OCI-LY7 (cell line): ENCODE measurements around the gene PTAFR. TPM values are rescaled to one million over a fixed set of nuclear protein-coding genes. Genes with fewer than 3 reads are reported as not detected.
A peak's percentile ranks its signal among the peaks of the same experiment; 100 is the strongest.

Experiments
- BruUV-seq: library from RNA; stranded (reverse); fragments of 400-500 nt; replicated peaks from 2 replicates; lab custom pipeline; 2021; lab: Mats Ljungman, UMichigan
- CTCF ChIA-PET: fragments of 300-600 bp; sonication (Branson Sonifier 250); formaldehyde crosslinking; loops from one replicate; lab custom pipeline; 2022; ENCODE audit warnings: antibody characterized with exemption; ENCODE audit not compliant: unreplicated experiment; lab: Charles Lee
- POLR2A ChIA-PET: fragments of 300-600 bp; sonication (Branson Sonifier 250); formaldehyde crosslinking; loops from one replicate; lab custom pipeline; 2022; ENCODE audit warnings: antibody characterized with exemption; lab: Charles Lee
- DNase-seq: peaks from one replicate; pipeline ENCODE4 v3.0.0-alpha.2; 2015; ENCODE audit warnings: low spot score
- H2AFZ ChIP-seq: fragments of 200-600 bp; sonication (generic), shearing (Covaris generic); 2 replicates; pipeline ENCODE4 v1.6.1; 2014; ENCODE audit warnings: mild to moderate bottlenecking, antibody characterized with exemption, low read length, moderate library complexity
- H3K27ac ChIP-seq: fragments of 200-600 bp; sonication (generic); 2 replicates; pipeline ENCODE4 v1.5.1; 2014; ENCODE audit warnings: mixed run types, low read depth, mild to moderate bottlenecking, moderate library complexity, low read length, inconsistent platforms; ENCODE audit not compliant: poor library complexity, severe bottlenecking
- H3K36me3 ChIP-seq: fragments of 200-600 bp; sonication (generic); 2 replicates; pipeline ENCODE4 v1.6.1; 2014; ENCODE audit warnings: mild to moderate bottlenecking, antibody characterized with exemption, low read length, moderate library complexity, mixed read lengths; ENCODE audit not compliant: insufficient read depth
- H3K4me1 ChIP-seq: fragments of 200-600 bp; sonication (generic); 2 replicates; pipeline ENCODE4 v1.5.1; 2014; ENCODE audit warnings: mild to moderate bottlenecking, low read length; ENCODE audit not compliant: insufficient read depth, poor library complexity, severe bottlenecking
- H3K4me2 ChIP-seq: fragments of 200-600 bp; sonication (generic); 2 replicates; pipeline ENCODE4 v1.6.1; 2014; ENCODE audit warnings: mild to moderate bottlenecking, low read length
- H3K4me3 ChIP-seq: fragments of 200-600 bp; sonication (generic); 2 replicates; pipeline ENCODE4 v1.5.1; 2014; ENCODE audit warnings: mild to moderate bottlenecking, low read depth, low read length; ENCODE audit not compliant: poor library complexity, severe bottlenecking
- H3K79me2 ChIP-seq: fragments of 200-600 bp; sonication (generic); 2 replicates; pipeline ENCODE4 v1.6.1; 2016; ENCODE audit warnings: low read depth, mild to moderate bottlenecking, low read length, moderate library complexity, mixed read lengths; ENCODE audit not compliant: insufficient read depth
- H3K9me2 ChIP-seq: fragments of 200-600 bp; sonication (generic); 2 replicates; pipeline ENCODE4 v1.6.1; 2016; ENCODE audit warnings: mild to moderate bottlenecking, low read length, mixed read lengths; ENCODE audit not compliant: insufficient read depth
- H3K9me3 ChIP-seq: fragments of 200-600 bp; sonication (generic); 2 replicates; pipeline ENCODE4 v1.6.1; 2014; ENCODE audit warnings: mild to moderate bottlenecking, mixed run types, low read length, mixed read lengths
- H4K20me1 ChIP-seq: fragments of 200-600 bp; sonication (generic); 2 replicates; pipeline ENCODE4 v1.6.1; 2014; ENCODE audit warnings: mild to moderate bottlenecking, antibody characterized with exemption, low read length, moderate library complexity, mixed read lengths; ENCODE audit not compliant: insufficient read depth
- EZH2phosphoT487 ChIP-seq: fragments of 200-600 bp; sonication (generic); IDR thresholded peaks from 2 replicates; pipeline ENCODE4 v1.6.1; 2018; ENCODE audit warnings: low read depth, borderline replicate concordance, mild to moderate bottlenecking, mixed run types, antibody characterized with exemption, low read length, moderate library complexity, mixed read lengths
- intact Hi-C: fragments of 100-400 bp; cut with micrococcal nuclease; formaldehyde crosslinking; loops from one replicate; pipeline ENCODE4 v1.10.0; 2022; ENCODE audit not compliant: unreplicated experiment
- total RNA-seq, 2 experiments: library from RNA; depleted of rRNA in 1 of 2; stranded (reverse); fragments of >200 nt in 1 of 2; shearing (Covaris generic) in 1 of 2; gene quantifications; 2 replicates each; pipeline ENCODE4 v1.2.3, GENCODE V29; 2014 to 2022
- TF ChIP-seq, protein P1 (sequence below): fragments of 200-600 bp; sonication (generic); conservative IDR thresholded peaks from 2 replicates; pipeline ENCODE4 v1.5.1; 2014; ENCODE audit warnings: mild to moderate bottlenecking, antibody characterized with exemption, low read length, moderate library complexity, mixed read lengths

PTAFR gene
- total RNA-seq, 2 experiments from 2014 or later, result 8.0 to 32.8 TPM

- ChIA-PET POLR2A (interaction anchor here (0.6 to 4.6 kb wide), 16 partner anchors 10 to 288 kb away, joined by 3 to 32 read pairs (median 4); partner anchors contain the start of gene EYA3), CTCF (no interaction called here)
- Histone ChIP-seq H3K9me3 (no peaks in the 10 kb centered on the region), H3K4me2 (peak overlapping the region; percentile 98), H3K36me3 (peaks cover 31% of the 10 kb centered on the region), H3K79me2 (peaks cover 69% of the 10 kb centered on the region), H3K27ac (peak overlapping the region; percentile 97), H3K4me1 (peaks cover 86% of the 10 kb centered on the region), H3K4me3 (peak overlapping the region; percentile 77), H4K20me1 (no peaks in the 10 kb centered on the region), H3K9me2 (no peaks in the 10 kb centered on the region), H2AFZ (no peak overlapping the region)
- peak; percentile 36 for DNase-seq
- intact Hi-C loops, result no loop called here
- BruUV-seq, result no TSS peak
- TF ChIP-seq, protein P1, sequence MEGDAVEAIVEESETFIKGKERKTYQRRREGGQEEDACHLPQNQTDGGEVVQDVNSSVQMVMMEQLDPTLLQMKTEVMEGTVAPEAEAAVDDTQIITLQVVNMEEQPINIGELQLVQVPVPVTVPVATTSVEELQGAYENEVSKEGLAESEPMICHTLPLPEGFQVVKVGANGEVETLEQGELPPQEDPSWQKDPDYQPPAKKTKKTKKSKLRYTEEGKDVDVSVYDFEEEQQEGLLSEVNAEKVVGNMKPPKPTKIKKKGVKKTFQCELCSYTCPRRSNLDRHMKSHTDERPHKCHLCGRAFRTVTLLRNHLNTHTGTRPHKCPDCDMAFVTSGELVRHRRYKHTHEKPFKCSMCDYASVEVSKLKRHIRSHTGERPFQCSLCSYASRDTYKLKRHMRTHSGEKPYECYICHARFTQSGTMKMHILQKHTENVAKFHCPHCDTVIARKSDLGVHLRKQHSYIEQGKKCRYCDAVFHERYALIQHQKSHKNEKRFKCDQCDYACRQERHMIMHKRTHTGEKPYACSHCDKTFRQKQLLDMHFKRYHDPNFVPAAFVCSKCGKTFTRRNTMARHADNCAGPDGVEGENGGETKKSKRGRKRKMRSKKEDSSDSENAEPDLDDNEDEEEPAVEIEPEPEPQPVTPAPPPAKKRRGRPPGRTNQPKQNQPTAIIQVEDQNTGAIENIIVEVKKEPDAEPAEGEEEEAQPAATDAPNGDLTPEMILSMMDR, result no peak
- no peak for TF ChIP-seq EZH2phosphoT487
These were observed 3.1 kb downstream of the PTAFR start for GRCh38 chr1:28173151-28173979.

- CTCF ChIA-PET, result no interaction called here
- Histone ChIP-seq H3K4me3 (peak overlapping the region; percentile 77), H3K27ac (peak overlapping the region; percentile 97), H4K20me1 (no peaks in the 10 kb centered on the region), H3K4me2 (peak overlapping the region; percentile 98), H3K4me1 (peaks cover 79% of the 10 kb centered on the region), H3K36me3 (peaks cover 34% of the 10 kb centered on the region), H3K9me3 (no peaks in the 10 kb centered on the region), H3K9me2 (no peaks in the 10 kb centered on the region), H3K79me2 (peaks cover 71% of the 10 kb centered on the region), H2AFZ (no peak overlapping the region)
- peak; percentile 93 for DNase-seq
- BruUV-seq, result no TSS peak
- intact Hi-C loops, result loop anchor here (1.0 kb wide), 2 partner anchors 24 to 72 kb away; no protein-coding TSS in a partner anchor
- TF ChIP-seq EZH2phosphoT487, result no peak
- TF ChIP-seq, protein P1, result no peak
- POLR2A ChIA-PET, result interaction anchor here (0.5 to 2.6 kb wide), 15 partner anchors 11 to 239 kb away, joined by 3 to 17 read pairs (median 4); partner anchors contain the start of gene EYA3
These were observed 3.8 kb downstream of the PTAFR start for GRCh38 chr1:28172713-28173150.
